NCI-H1694 (cell line): ENCODE data around the gene RPN2.

Source experiments
- DNase-seq: peaks from one replicate; lab custom pipeline; 2025; lab: John Stamatoyannopoulos, UW

Gene RPN2

GRCh38 chr20:37218976-37219375 lies 39.8 kb downstream of the RPN2 start:
- no peak for DNase-seq

- no peak for DNase-seq
Observed at GRCh38 chr20:37219751-37220668, 40.9 kb downstream of the RPN2 start.

GRCh38 chr20:37220731-37221130 lies 41.6 kb downstream of the RPN2 start:
- DNase-seq: no peak

- no peak for DNase-seq
Observed at GRCh38 chr20:37222086-37222485, 43.0 kb downstream of the RPN2 start.

GRCh38 chr20:37223053-37223452 lies 43.9 kb downstream of the RPN2 start:
- no peak for DNase-seq

GRCh38 chr20:37225146-37225545 lies 46.0 kb downstream of the RPN2 start:
- no peak for DNase-seq

- DNase-seq: no peak
Observed at GRCh38 chr20:37226889-37227288, 47.8 kb downstream of the RPN2 start.

- no peak for DNase-seq
Observed at GRCh38 chr20:37228082-37228481, 49.0 kb downstream of the RPN2 start.

GRCh38 chr20:37228656-37229055 lies 49.5 kb downstream of the RPN2 start:
- no peak for DNase-seq

- no peak for DNase-seq
Observed at GRCh38 chr20:37229357-37229756, 50.2 kb downstream of the RPN2 start.

GRCh38 chr20:37230200-37230599 lies 51.1 kb downstream of the RPN2 start:
- DNase-seq: no peak

- no peak for DNase-seq
Observed at GRCh38 chr20:37231947-37232630, 53.0 kb downstream of the RPN2 start.

GRCh38 chr20:37233548-37234253 lies 54.6 kb downstream of the RPN2 start:
- no peak for DNase-seq

GRCh38 chr20:37234254-37234581 lies 55.1 kb downstream of the RPN2 start:
- DNase-seq: no peak

GRCh38 chr20:37235065-37235464 lies 55.9 kb downstream of the RPN2 start:
- no peak for DNase-seq

GRCh38 chr20:37236462-37236861 lies 57.3 kb downstream of the RPN2 start:
- no peak for DNase-seq

GRCh38 chr20:37237656-37238055 lies 58.5 kb downstream of the RPN2 start:
- DNase-seq: no peak

GRCh38 chr20:37238426-37238825 lies 59.3 kb downstream of the RPN2 start:
- DNase-seq: no peak

GRCh38 chr20:37238935-37239451 lies 59.9 kb downstream of the RPN2 start:
- DNase-seq: peak; percentile 41

GRCh38 chr20:37240337-37241067 lies 61.4 kb downstream of the RPN2 start:
- no peak for DNase-seq

GRCh38 chr20:37242503-37242902 lies 63.4 kb downstream of the RPN2 start:
- no peak for DNase-seq
